SK-N-SH (cell line): Measurements from ENCODE around the gene GRK5. TPM values are rescaled to one million over a fixed set of nuclear protein-coding genes. Genes with fewer than 3 reads are reported as not detected.

Experiments
- CTCF ChIA-PET: fragments of 300-600, 350-600 bp; formaldehyde crosslinking; extraction: SDS; loops from one replicate; lab custom pipeline; 2021; lab: Yijun Ruan, JAX
- POLR2A ChIA-PET: fragments of 350-600 bp; sonication (Branson Sonifier 250); formaldehyde crosslinking; extraction: SDS; loops from one replicate; lab custom pipeline; 2020; ENCODE audit warnings: antibody characterized with exemption, inconsistent platforms; lab: Yijun Ruan, JAX
- DNase-seq: peaks from one replicate; pipeline ENCODE4 v3.0.0; 2012
- H2AFZ ChIP-seq: fragments of 200-600 bp; sonication (generic); 2 replicates; pipeline ENCODE4 v1.8.1; 2016; ENCODE audit warnings: antibody characterized with exemption, mild to moderate bottlenecking, low read depth
- H3F3A ChIP-seq: fragments of 200-600 bp; sonication (generic); replicated peaks from 2 replicates; pipeline ENCODE3; 2016; ENCODE audit warnings: antibody characterized with exemption, mild to moderate bottlenecking; ENCODE audit not compliant: insufficient read depth
- H3K27ac ChIP-seq, 2 experiments: fragments of 200-500 bp in 1 of 2; fragments of 200-600 bp in 1 of 2; sonication (Bioruptor generic) in 1 of 2; sonication (generic), shearing (Covaris generic) in 1 of 2; 2 replicates each; pipeline versions ENCODE4 v1.5.1 to v1.6.1; 2014 to 2016; ENCODE audit warnings: low read depth in 2 of 2, inconsistent platforms in 1 of 2, low read length in 1 of 2, mild to moderate bottlenecking in 1 of 2, mixed read lengths in 1 of 2
- H3K27me3 ChIP-seq: fragments of 200-600 bp; sonication (generic), shearing (Covaris generic); 2 replicates; pipeline ENCODE4 v1.6.1; 2016; ENCODE audit warnings: mixed run types; ENCODE audit not compliant: insufficient read depth
- H3K36me3 ChIP-seq, 2 experiments: fragments of 200-500 bp in 1 of 2; fragments of 200-600 bp in 1 of 2; sonication (Bioruptor generic) in 1 of 2; sonication (generic) in 1 of 2; replicated peaks in 1 of 2; 2 replicates each; pipeline versions ENCODE3 to v1.5.1; 2014 to 2016; ENCODE audit warnings: low read length in 1 of 2, mild to moderate bottlenecking in 1 of 2; ENCODE audit not compliant: insufficient read depth in 2 of 2, control insufficient read depth in 1 of 2
- H3K4me1 ChIP-seq, 2 experiments: fragments of 200-500 bp in 1 of 2; fragments of 200-600 bp in 1 of 2; sonication (Bioruptor generic) in 1 of 2; sonication (generic), shearing (Covaris generic) in 1 of 2; 2 replicates each; pipeline versions ENCODE4 v1.5.1 to v1.6.1; 2014 to 2016; ENCODE audit warnings: low read depth in 1 of 2, low read length in 1 of 2, mixed run types in 1 of 2; ENCODE audit not compliant: insufficient read depth in 2 of 2, control insufficient read depth in 1 of 2
- H3K4me2 ChIP-seq: fragments of 200-600 bp; sonication (generic), shearing (Covaris generic); 2 replicates; pipeline ENCODE4 v1.6.1; 2017; ENCODE audit warnings: mixed run types
- H3K4me3 ChIP-seq, 2 experiments: fragments of 200-500 bp in 1 of 2; fragments of 200-600 bp in 1 of 2; sonication (Bioruptor generic) in 1 of 2; sonication (generic), shearing (Covaris generic) in 1 of 2; 2 replicates each; pipeline versions ENCODE4 v1.5.1 to v1.8.1; 2014 to 2016; ENCODE audit warnings: low read depth in 2 of 2, inconsistent platforms in 1 of 2, low read length in 1 of 2, mild to moderate bottlenecking in 1 of 2, mixed read lengths in 1 of 2, moderate library complexity in 1 of 2
- H3K79me2 ChIP-seq: fragments of 200-600 bp; sonication (generic); 2 replicates; pipeline ENCODE4 v1.8.1; 2017; ENCODE audit warnings: mild to moderate bottlenecking; ENCODE audit not compliant: insufficient read depth
- H3K9ac ChIP-seq: fragments of 200-600 bp; sonication (generic); 2 replicates; pipeline ENCODE4 v1.6.1; 2017; ENCODE audit warnings: mixed run types
- H3K9me2 ChIP-seq: fragments of 200-600 bp; sonication (generic); 2 replicates; pipeline ENCODE4 v1.6.1; 2017; ENCODE audit warnings: mixed run types
- H3K9me3 ChIP-seq: fragments of 200-600 bp; sonication (generic); 2 replicates; pipeline ENCODE4 v1.6.1; 2017; ENCODE audit warnings: mixed run types, mild to moderate bottlenecking, moderate library complexity
- H4K20me1 ChIP-seq: fragments of 200-600 bp; sonication (generic); 2 replicates; pipeline ENCODE4 v1.6.1; 2017; ENCODE audit warnings: mild to moderate bottlenecking, mixed run types; ENCODE audit not compliant: insufficient read depth
- JUND ChIP-seq: IDR thresholded peaks from 2 replicates; pipeline ENCODE4 v1.4.0; 2012
- SMC3 ChIP-seq: IDR thresholded peaks from 2 replicates; pipeline ENCODE4 v1.6.1; 2012; ENCODE audit warnings: low read depth, low read length, improper control_type of control experiment
- TCF12 ChIP-seq: IDR thresholded peaks from 2 replicates; pipeline ENCODE4 v1.4.0; 2012
- WGBS: methylation state at CpG from one replicate; pipeline ENCODE4 v1.1.6; 2017; ENCODE audit warnings: low lambda C conversion rate; 5-methylcytosine and 5-hydroxymethylcytosine counted together
- polyA plus RNA-seq, 3 experiments: library from polyadenylated mRNA; depleted of rRNA; stranded (reverse); fragments of >200 nt; gene quantifications; 2 replicates each; pipeline ENCODE4 v1.2.3, GENCODE V29; 2012
- TF ChIP-seq, protein P1 (sequence below): IDR thresholded peaks from 2 replicates; pipeline ENCODE4 v1.4.0; 2012; ENCODE audit warnings: low read depth, borderline replicate concordance
- TF ChIP-seq, protein P2 (sequence below): fragments of 150-350 bp; IDR thresholded peaks from 2 replicates; pipeline ENCODE4 v1.6.1; 2017; ENCODE audit warnings: antibody characterized with exemption, low read length, low read depth, borderline replicate concordance
- TF ChIP-seq, protein P3 (sequence below): IDR thresholded peaks from 2 replicates; pipeline ENCODE4 v1.4.0; 2012; ENCODE audit warnings: low read depth, borderline replicate concordance

GRK5 gene
- polyA plus RNA-seq, 1 of the 3 experiments (the other 2 are of a cell fraction) = 12.1 TPM

DNA sequence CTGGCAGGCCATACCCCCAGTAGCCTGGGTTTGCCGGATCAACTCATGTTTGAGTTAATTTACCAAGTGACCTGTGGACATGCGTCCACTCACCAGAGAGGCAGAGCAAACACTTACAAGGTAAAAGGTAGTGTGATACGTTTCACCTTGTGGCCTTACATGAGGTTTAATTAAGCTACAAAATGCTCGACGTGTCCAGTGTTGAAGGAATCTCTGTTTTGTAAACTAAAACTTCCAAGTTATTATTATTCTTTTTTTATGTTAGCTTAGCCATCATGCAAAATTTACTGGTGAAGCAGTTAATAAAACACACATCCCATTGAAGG, 292.3 kb downstream of the GRK5 start:
- CTCF ChIA-PET = interaction anchor here (1.2 to 1.8 kb wide), 6 partner anchors 9 to 300 kb away, joined by 3 to 8 read pairs (median 4); partner anchors contain the start of gene RGS10
- Histone ChIP-seq H3K27ac (no peak overlapping the region), H3K4me1 (no peaks in the 10 kb centered on the region), H3K9me2 (no peaks in the 10 kb centered on the region), H3K4me2 (no peak overlapping the region), H2AFZ (no peak overlapping the region), H3K9me3 (no peaks in the 10 kb centered on the region), H4K20me1 (no peaks in the 10 kb centered on the region), H3K79me2 (no peaks in the 10 kb centered on the region), H3K27me3 (no peaks in the 10 kb centered on the region), H3K4me3 (no peak overlapping the region), H3K9ac (no peak overlapping the region), H3F3A (no peaks in the 10 kb centered on the region), H3K36me3 (peaks cover 0 to 7% of the 10 kb centered on the region in 2 experiments)
- WGBS = 89% methylated on average over 5 of the region's 5 CpGs
- TF ChIP-seq, protein P1, sequence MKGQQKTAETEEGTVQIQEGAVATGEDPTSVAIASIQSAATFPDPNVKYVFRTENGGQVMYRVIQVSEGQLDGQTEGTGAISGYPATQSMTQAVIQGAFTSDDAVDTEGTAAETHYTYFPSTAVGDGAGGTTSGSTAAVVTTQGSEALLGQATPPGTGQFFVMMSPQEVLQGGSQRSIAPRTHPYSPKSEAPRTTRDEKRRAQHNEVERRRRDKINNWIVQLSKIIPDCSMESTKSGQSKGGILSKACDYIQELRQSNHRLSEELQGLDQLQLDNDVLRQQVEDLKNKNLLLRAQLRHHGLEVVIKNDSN = no peak
- no peak for TF ChIP-seq JUND
- TF ChIP-seq, protein P2, sequence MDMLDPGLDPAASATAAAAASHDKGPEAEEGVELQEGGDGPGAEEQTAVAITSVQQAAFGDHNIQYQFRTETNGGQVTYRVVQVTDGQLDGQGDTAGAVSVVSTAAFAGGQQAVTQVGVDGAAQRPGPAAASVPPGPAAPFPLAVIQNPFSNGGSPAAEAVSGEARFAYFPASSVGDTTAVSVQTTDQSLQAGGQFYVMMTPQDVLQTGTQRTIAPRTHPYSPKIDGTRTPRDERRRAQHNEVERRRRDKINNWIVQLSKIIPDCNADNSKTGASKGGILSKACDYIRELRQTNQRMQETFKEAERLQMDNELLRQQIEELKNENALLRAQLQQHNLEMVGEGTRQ = no peak
- POLR2A ChIA-PET = no interaction called here
- DNase-seq = no peak

DNA sequence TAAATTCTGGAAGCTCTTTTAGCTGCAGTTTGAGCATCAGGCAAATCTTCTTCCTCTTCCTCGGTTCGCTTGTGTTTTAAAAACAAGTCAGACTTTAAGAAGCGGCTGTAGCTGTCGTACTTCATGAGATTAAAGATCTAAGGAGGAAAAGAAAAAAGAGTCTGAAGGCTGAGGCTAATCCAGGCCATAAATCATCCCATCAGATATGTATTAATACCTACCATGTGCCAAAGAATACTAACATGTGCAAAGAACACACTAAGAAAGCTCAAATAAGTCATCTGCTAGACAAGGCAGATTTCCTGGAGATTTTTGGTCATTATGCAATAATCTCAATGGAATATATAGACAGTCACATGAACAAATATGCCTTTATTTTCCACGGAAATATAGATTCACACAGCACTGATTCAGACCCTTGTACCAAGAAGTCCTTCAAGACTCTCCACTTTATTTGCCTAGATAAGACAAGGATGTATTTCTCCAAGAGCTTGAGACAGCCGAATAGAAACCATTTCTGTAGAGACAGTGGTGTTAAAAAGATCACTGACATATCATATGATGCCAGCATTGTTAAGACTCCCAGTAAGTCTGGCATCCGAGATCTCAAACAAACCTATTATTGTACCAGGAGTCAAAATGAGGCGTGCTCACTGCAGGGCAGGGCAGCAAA, 292.9 kb downstream of the GRK5 start:
- POLR2A ChIA-PET = no interaction called here

More for the DNA sequence above, 292.9 kb downstream of the GRK5 start:
- no peaks in the 10 kb centered on the region for H3K79me2 ChIP-seq
- no peaks in the 10 kb centered on the region for H3K9me2 ChIP-seq
- H3K9me3 ChIP-seq = no peaks in the 10 kb centered on the region
- H3K4me1 ChIP-seq = no peaks in the 10 kb centered on the region
- CTCF ChIA-PET = interaction anchor here (1.2 to 1.8 kb wide), 5 partner anchors 10 to 301 kb away, joined by 3 to 8 read pairs (median 5); partner anchors contain the start of gene RGS10
- no peak overlapping the region for H3K27ac ChIP-seq
- no peaks in the 10 kb centered on the region for H3F3A ChIP-seq
- DNase-seq = no peak
- H2AFZ ChIP-seq = no peak overlapping the region
- H3K9ac ChIP-seq = no peak overlapping the region
- no peaks in the 10 kb centered on the region for H3K27me3 ChIP-seq
- H3K4me2 ChIP-seq = no peak overlapping the region
- WGBS = 96% methylated on average over 8 of the region's 8 CpGs
- H3K36me3 ChIP-seq = peaks cover 0 to 10% of the 10 kb centered on the region in 2 experiments
- H4K20me1 ChIP-seq = no peaks in the 10 kb centered on the region
- no peak for TF ChIP-seq SMC3
- TF ChIP-seq TCF12 = no peak
- TF ChIP-seq, protein P3, sequence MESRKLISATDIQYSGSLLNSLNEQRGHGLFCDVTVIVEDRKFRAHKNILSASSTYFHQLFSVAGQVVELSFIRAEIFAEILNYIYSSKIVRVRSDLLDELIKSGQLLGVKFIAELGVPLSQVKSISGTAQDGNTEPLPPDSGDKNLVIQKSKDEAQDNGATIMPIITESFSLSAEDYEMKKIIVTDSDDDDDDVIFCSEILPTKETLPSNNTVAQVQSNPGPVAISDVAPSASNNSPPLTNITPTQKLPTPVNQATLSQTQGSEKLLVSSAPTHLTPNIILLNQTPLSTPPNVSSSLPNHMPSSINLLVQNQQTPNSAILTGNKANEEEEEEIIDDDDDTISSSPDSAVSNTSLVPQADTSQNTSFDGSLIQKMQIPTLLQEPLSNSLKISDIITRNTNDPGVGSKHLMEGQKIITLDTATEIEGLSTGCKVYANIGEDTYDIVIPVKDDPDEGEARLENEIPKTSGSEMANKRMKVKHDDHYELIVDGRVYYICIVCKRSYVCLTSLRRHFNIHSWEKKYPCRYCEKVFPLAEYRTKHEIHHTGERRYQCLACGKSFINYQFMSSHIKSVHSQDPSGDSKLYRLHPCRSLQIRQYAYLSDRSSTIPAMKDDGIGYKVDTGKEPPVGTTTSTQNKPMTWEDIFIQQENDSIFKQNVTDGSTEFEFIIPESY = no peak
- TF ChIP-seq, all 33 proteins: peak for 0
- H3K4me3 ChIP-seq = no peak overlapping the region
